NT2/D1 (cell line): ENCODE data around the gene PSEN2.

Source experiments
- YY1 ChIP-seq: IDR thresholded peaks from 2 replicates; pipeline ENCODE4 v1.6.1; 2011; ENCODE audit not compliant: insufficient read length, insufficient read depth
- ZNF274 ChIP-seq: IDR thresholded peaks from 2 replicates; pipeline ENCODE4 v1.6.1; 2011; ENCODE audit warnings: mild to moderate bottlenecking, low read depth, low read length

- TF ChIP-seq ZNF274 (no peak), YY1 (no peak)
These were observed 23.5 kb downstream of the PSEN2 start for GRCh38 chr1:226893936-226894335.
